IMR-90 (cell line): ENCODE data around the gene QRFP.

Source experiments
- CHD1 ChIP-seq: IDR thresholded peaks from 2 replicates; pipeline ENCODE4 v1.6.1; 2012; ENCODE audit warnings: low read depth, low read length, improper control_type of control experiment
- MAFK ChIP-seq: IDR thresholded peaks from 2 replicates; pipeline ENCODE4 v1.6.1; 2012; ENCODE audit warnings: low read depth, low read length, improper control_type of control experiment
- MAZ ChIP-seq: IDR thresholded peaks from 2 replicates; pipeline ENCODE4 v1.6.1; 2012; ENCODE audit warnings: low read depth, mild to moderate bottlenecking, low read length, improper control_type of control experiment, moderate library complexity, borderline replicate concordance
- MXI1 ChIP-seq: IDR thresholded peaks from 2 replicates; pipeline ENCODE4 v1.6.1; 2012; ENCODE audit warnings: low read depth, mild to moderate bottlenecking, low read length, moderate library complexity, borderline replicate concordance
- POLR2A ChIP-seq: IDR thresholded peaks from 2 replicates; pipeline ENCODE4 v1.6.1; 2012; ENCODE audit warnings: mild to moderate bottlenecking, low read depth, low read length
- RAD21 ChIP-seq: IDR thresholded peaks from 2 replicates; pipeline ENCODE4 v1.6.1; 2012; ENCODE audit warnings: low read length, improper control_type of control experiment
- RCOR1 ChIP-seq: IDR thresholded peaks from 2 replicates; pipeline ENCODE4 v1.6.1; 2012; ENCODE audit warnings: mild to moderate bottlenecking, low read length, improper control_type of control experiment; ENCODE audit not compliant: insufficient replicate concordance
- RFX5 ChIP-seq: IDR thresholded peaks from 2 replicates; pipeline ENCODE4 v1.8.0; 2012; ENCODE audit warnings: low read depth, mild to moderate bottlenecking, low read length, moderate library complexity
- SMC3 ChIP-seq: fragments of 150-350 bp; IDR thresholded peaks from 2 replicates; pipeline ENCODE4 v1.6.1; 2016; ENCODE audit warnings: low read depth, mild to moderate bottlenecking, antibody characterized with exemption, low read length, moderate library complexity
- TF ChIP-seq, protein P1 (sequence below): conservative IDR thresholded peaks from 2 replicates; pipeline ENCODE4 v1.5.1; 2012; ENCODE audit warnings: mild to moderate bottlenecking, low read depth, low read length, improper control_type of control experiment
- TF ChIP-seq, protein P2 (sequence below): fragments of 150-350 bp; IDR thresholded peaks from 2 replicates; pipeline ENCODE4 v1.6.1; 2017; ENCODE audit warnings: mild to moderate bottlenecking, antibody characterized with exemption, low read length, low read depth
- TF ChIP-seq, protein P3 (sequence below): fragments of 150-350 bp; IDR thresholded peaks from 2 replicates; pipeline ENCODE4 v1.6.1; 2016; ENCODE audit warnings: low read depth, mild to moderate bottlenecking, low read length, moderate library complexity, borderline replicate concordance

DNA sequence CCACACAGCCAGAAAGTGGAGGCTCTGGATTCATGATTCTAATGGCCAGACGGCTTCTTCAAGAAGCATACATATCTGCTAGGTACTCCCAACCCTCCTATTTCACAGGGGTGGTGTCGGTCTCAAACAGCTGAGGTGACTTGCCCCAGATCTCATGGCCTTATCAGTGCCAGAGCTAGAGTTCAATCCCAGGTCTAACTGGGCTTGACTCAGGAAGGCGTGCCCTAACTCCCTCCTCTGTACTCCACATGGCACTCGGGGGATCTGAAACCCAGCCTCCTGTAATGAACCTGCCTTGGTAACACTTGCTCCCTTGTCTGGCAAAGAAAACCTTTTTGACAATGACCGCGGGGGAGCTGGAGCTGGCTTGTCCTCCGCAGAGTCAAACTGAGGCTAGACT is 2.1 kb downstream of the QRFP start:
- TF ChIP-seq RAD21 (no peak), MXI1 (peak; percentile 34; the same call in 1 of the 2 replicates), POLR2A (no peak), SMC3 (no peak), MAFK (no peak), RCOR1 (no peak), CHD1 (no peak), MAZ (no peak), RFX5 (no peak)
- TF ChIP-seq, protein P1, sequence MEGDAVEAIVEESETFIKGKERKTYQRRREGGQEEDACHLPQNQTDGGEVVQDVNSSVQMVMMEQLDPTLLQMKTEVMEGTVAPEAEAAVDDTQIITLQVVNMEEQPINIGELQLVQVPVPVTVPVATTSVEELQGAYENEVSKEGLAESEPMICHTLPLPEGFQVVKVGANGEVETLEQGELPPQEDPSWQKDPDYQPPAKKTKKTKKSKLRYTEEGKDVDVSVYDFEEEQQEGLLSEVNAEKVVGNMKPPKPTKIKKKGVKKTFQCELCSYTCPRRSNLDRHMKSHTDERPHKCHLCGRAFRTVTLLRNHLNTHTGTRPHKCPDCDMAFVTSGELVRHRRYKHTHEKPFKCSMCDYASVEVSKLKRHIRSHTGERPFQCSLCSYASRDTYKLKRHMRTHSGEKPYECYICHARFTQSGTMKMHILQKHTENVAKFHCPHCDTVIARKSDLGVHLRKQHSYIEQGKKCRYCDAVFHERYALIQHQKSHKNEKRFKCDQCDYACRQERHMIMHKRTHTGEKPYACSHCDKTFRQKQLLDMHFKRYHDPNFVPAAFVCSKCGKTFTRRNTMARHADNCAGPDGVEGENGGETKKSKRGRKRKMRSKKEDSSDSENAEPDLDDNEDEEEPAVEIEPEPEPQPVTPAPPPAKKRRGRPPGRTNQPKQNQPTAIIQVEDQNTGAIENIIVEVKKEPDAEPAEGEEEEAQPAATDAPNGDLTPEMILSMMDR = no peak
- TF ChIP-seq, protein P2, sequence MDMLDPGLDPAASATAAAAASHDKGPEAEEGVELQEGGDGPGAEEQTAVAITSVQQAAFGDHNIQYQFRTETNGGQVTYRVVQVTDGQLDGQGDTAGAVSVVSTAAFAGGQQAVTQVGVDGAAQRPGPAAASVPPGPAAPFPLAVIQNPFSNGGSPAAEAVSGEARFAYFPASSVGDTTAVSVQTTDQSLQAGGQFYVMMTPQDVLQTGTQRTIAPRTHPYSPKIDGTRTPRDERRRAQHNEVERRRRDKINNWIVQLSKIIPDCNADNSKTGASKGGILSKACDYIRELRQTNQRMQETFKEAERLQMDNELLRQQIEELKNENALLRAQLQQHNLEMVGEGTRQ = no peak
- TF ChIP-seq, protein P3, sequence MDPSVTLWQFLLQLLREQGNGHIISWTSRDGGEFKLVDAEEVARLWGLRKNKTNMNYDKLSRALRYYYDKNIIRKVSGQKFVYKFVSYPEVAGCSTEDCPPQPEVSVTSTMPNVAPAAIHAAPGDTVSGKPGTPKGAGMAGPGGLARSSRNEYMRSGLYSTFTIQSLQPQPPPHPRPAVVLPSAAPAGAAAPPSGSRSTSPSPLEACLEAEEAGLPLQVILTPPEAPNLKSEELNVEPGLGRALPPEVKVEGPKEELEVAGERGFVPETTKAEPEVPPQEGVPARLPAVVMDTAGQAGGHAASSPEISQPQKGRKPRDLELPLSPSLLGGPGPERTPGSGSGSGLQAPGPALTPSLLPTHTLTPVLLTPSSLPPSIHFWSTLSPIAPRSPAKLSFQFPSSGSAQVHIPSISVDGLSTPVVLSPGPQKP = no peak
